CD4-positive, alpha-beta T cell treated with Interleukin-17A for 1 hour (primary cell): ENCODE measurements around the gene ZFHX3.

Experiments
- DNase-seq: peaks from one replicate; pipeline ENCODE4 v3.0.0-alpha.2; 2020

The ZFHX3 gene

DNA sequence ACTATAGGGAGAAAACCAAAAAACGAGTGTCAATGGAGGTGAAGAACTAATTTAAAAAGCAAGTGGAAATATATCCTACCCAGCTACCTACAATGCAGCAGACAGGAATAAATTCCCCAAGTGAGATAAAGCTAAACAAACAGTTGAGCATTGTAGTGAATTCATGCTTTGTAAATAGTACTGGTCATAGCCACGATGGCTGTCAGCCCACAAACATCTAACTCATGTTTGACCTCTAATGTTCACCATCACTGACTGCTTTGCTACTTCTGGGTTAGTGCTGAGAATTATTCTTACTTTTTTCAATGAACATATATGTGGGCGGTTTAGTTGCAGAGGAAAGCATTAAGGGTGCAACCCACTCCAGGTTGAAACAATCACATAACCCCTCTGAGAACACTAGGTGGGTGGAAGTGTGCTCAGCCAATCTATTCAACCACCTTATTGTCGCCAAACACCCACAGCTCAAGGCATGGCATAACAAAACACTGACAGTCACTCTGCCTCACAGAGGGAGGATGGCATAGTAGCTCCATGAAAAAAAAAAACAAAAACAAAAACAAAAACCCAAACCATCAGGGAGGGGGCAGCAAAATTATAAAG lies 264.1 kb downstream of the ZFHX3 start:
- DNase-seq: no peak

DNA sequence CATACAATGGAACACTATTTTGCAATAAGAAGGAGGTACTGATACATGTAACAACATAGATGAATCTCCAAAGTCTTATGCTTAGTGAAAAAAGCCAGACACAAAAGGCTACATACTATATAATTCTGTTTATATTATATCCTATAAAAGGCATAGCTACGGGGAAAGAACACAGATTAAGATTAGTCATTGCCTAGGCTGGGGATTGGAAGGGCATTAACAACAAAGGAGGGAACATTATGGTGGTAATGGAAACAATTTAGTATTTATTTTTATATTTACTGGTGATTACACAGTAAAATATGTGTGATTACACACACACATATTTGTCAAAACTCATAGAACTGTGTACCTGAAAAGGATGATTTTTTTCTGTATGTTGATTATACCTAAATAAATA lies 278.1 kb downstream of the ZFHX3 start:
- DNase-seq: no peak

DNA sequence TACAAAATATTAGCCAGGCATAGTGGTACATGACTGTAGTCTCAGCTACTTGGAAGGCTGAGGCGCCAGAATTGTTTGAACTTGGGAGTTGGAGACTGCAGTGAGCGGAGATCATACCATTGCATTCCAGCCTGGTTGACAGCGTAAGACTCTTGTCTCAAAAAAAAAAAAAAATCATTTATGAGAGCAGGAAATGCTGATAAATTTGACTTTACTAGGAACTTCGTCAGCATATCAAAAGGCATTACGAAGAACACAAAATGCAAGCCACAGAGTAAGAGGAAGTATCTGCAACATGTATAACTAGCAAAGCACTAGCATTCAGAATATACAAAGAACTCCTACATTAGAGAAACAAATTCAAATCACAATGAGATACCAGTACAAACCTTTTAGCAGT lies 279.3 kb downstream of the ZFHX3 start:
- DNase-seq: no peak

DNA sequence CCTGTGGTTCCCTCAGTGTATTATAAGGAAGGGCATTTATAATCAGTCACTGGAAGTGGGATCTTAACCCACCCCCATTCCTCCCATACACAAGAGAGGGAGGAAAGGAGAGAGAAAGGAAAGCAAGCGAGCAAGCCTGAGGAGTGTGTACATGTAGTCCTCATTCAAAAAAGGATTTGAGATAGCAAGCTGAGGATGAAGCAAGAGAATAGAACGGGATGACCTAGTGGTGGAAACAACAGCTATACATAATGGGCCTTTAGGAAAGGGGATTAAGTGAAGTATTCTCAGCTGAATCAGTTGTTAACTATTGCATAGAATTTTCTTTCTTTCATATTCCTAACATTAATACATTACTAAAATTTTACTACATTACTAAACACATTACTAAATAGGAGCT lies 281.4 kb downstream of the ZFHX3 start:
- DNase-seq: no peak

DNA sequence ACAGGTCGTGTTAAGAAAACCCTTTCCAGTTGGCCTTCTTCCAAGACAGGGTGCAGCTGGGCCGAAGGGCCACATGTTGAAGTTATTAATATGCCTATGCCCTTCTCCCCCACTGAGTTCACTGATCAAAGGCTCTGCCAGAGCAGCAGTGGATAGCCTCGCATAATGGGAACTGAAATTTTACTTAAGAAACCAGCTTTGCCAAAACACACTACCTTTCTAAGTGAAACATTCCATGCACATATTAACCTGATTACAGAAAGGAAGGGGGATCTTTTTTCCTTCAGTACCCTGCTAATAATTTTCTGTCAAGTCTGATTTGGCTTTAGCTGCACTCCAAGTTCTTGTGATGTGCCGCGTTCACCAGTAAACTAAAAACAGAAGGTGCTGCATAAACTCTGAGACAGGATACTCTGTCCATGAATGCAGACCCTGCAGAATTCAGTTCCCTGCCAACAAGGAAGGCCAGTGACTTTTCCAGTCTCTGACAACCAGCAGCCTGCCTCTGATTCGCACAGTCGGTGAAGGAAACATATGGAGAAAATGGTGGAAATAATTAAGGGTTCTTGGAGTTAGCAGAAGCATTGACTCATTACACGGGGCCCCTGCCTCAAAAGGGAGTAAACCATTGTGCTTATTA lies 283.8 kb downstream of the ZFHX3 start:
- no peak for DNase-seq

DNA sequence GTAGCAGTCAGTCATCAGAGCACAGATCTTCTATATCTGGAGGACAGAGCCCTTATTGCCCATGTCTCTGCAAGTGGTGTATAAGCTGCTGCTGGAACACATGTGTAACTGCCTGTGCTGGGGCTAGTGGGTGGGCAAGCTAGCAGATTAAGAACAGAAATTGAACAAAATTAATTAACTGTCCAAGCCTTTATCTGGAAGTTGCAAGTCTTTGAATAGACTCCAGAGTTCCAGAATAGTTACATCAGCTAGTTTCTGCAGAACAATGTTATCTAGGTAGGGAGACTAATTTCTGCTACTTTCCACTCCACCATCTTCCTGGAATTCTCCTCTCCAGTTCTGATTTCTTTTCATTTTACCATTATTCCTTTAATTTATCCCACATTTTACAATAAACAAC lies 287.3 kb downstream of the ZFHX3 start:
- no peak for DNase-seq

DNA sequence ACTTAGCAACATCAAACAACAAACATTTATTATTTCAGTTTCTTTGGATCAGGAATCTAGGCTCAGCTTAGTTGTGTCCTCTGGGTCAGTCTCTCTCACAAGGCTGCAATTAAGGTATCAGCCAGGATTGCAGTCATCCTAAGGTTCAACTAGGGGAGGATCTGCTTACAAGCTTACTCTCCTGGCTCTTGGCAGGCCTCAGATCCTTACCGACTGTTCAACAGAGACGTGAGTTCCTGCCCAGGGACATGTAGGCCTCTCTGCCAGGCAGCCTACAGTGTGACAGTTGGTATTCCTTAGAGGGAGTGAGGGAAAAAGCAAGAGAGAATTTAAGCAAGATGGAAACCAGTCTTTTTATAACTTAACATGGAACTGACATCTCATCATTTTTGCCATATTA lies 294.0 kb downstream of the ZFHX3 start:
- no peak for DNase-seq

DNA sequence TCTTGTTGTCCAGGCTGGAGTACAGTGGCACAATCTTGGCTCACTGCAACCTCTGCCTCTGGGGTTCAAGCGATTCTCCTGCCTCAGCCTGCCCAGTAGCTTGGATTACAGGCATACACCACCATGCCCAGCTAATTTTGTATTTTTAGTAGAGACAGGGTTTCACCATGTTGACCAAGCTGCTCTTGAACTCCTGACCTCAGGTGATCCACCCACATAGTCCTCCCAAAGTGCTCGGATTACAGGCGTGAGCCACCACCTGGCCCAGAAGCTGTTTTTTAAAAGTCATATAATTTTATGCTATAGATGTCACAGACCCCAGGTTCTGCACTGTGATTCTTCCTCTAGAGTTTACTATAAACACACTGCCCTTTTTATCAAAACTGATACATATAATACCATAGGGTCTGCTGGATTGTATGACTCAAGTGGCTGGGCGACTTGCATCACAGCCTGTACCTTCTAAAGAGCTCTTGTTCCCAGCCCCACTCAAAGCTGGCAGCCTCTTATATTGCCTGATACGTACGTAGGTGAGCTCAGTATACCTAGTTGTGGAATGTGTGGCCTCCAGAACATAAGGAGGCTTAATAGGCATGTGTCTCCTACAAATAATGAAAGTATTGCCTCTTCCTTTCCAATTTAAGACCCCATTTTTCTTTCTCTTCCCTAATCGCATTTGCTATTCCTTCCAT lies 295.8 kb downstream of the ZFHX3 start:
- DNase-seq: no peak

DNA sequence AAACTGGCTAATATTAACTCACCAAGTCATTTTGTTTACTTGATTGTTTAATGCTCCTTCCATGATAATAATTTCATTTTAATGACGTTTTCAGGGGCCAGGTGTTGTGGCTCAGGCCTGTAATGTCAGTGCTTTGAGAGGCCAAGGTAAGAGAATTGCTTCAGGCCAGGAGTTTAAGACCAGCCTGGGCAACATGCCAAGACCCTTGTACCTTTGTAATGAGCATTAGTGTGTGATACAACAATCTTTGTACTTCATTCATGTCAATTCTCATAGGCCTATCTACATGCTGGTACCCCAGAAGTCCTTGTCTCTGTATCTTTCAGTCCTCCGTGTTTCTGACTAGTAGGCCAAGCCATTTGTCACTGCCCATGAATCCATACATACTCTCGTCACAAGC lies 296.9 kb downstream of the ZFHX3 start:
- no peak for DNase-seq

DNA sequence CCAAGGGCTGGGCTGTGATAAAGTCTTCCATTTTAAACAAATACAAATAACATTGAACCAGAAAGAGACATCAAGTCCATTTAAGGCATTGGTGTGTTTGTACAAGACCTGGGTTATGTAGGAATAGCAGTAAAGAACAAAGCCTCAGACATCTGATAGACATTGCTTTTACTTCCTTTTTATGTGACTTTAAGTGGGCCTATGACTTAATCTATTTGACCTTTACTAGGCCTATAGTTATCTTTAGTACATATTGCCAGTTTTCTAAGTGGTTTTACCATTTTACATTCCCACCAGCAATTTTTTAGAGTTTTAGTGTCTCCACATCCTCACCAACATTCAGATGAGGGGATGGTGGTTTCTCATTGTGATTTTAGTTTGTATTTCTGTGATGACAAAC lies 298.8 kb downstream of the ZFHX3 start:
- DNase-seq: no peak

DNA sequence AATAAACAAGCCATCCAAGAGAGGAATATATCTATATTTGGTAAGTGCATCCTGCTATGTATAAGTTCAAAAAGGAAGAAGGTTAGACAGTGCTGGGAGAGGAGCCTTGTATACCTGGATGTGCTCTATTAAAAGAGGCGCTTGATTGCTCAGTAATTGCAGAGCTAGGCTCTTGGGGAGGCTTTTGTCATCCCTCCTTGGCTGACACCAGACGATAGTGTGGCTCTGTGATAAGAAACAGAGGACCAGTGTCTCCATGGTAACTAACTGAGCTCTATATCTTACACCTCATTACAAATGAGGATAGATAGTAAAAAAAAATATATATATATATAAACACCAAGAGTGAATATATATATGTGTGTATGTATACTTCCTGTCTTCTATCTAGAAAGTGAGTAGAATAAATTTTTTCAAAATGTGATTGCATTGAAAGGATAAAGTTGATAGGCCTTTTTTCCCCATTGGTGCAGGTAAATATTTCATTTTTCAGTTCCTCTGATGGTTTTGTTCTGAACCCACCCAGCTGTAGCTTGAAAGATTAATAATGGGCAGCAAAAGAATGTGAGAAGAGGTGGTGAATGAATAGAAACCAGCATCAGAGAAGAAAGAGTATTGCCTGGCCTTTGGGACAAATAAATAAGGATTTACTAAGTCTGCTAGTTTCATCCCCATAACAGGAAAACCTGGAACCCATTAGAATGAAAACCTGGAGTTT lies 303.7 kb downstream of the ZFHX3 start:
- no peak for DNase-seq

DNA sequence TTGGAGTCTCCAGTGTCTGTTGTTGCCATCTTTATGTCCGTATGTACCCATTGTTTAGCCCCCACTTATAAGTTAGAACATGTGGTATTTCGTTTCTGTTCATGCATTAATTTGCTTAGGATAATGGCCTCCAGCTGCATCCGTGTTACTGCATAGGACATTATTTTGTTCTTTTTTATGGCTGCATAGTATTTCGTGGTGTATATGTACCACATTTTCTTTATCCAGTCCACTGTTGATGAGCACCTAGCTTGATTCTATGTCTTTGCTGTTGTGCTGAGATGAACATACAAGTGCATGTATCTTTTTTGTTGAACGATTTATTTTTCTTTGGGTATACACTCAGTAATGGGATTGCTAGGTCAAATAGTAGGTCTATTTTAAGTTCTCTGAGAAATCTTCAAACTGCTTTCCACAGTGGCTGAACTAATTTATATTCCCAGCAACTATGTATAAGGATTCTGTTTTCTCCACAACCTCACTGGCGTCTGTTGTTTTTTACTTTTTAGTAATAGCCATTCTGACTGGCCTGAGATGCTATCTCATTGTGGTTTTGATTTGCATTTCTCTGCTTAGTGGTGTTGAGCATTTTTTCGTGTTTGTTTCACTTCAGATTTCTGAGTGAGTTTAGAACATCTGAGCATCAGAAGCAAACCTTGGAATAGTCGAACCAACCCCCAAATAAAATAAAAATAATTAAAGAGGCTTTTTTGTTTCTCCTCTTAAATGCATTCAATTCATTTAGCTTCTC lies 304.7 kb downstream of the ZFHX3 start:
- no peak for DNase-seq

DNA sequence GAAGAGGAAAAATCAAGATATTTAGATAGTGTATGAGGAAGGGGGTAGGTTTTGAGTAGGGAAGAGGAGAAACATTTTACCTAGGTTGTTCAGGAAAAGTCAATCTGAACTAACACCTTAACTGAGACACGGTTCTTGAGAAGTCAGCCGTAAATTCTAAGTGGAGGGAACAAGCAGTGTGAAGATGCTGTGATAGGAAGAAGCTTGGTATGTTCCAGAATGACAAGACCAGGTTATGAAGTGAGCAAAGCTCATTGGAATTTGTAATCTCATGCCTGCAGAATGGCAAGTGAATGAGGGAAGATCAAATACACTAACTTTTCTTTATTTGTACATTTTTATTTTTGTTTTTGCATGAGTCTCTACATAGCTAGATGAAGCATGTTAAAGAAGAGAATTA lies 307.6 kb downstream of the ZFHX3 start:
- no peak for DNase-seq

DNA sequence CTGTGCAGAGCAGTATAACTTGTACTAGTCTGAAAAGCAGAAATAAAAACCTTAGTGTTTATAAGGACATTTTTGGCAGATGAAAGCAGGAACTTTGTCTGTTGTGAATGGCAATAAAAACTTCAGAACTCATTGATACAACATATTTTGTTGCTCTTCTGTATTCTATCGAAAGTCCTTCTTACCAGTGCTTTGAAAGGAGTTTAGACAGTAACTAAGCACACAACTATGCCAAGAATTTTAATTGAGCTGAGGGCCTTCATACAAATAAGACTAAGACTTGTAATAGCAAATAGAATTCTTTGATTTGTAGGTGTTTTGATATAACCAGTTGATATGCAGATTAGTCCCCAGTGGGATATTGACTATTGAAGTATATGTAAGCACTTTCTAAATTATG lies 308.4 kb downstream of the ZFHX3 start:
- DNase-seq: no peak

DNA sequence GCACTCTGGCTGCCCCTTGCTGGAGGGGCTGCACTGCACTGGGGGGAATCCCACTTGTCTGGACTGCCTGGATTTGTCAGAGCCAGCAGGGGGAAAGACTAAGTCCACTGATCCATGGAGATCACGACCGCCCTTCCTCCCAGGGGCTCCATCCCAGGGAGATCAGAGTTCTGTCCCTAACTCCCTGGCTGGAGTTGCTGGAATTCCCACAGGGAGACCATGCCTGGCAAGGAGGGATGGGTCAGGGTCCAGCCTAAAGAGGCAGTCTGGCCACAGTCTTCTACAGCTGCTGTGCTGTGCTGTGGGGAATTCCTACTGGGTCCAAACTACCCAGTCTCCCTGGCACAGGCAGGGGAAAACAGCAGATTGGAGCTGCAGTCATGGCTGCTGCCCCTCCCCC lies 311.9 kb downstream of the ZFHX3 start:
- no peak for DNase-seq
